Posterior vena cava (tissue), 2 donors: ENCODE results near the gene GLRX2. TPM values are rescaled to one million over a fixed set of nuclear protein-coding genes. Genes with fewer than 3 reads are reported as not detected.

Experiments
- DNase-seq: peaks from one replicate; pipeline ENCODE4 v3.0.0-alpha.2; 2020; ENCODE audit warnings: low spot score
- intact Hi-C, 2 donors: fragments of 100-400 bp; cut with DNase I; formaldehyde crosslinking; loops; one replicate each; pipeline versions ENCODE4 v1.14.1 to v1.14.2; 2022 to 2023
- total RNA-seq, 2 donors: library from RNA; stranded (reverse); fragmentation: NEBNext Ultra II Directional; extraction: Animal tissue kit (Norgen Biotek cat#: 25700); gene quantifications; one replicate each; pipeline ENCODE4 v1.2.1, GENCODE V29; 2021
- donor health status: DM: yes; HTN: yes; CAD: no.
- donor health status: DM: yes; HTN: yes; CAD: no.

Gene GLRX2
- total RNA-seq, 2 donors from 2014 or later = 21.1 to 26.6 TPM

GRCh38 chr1:193114485-193115095, 9.4 kb upstream of the GLRX2 start:
- no peak for DNase-seq
- intact Hi-C loops = loop anchor here in 1 of 2 donors (10.0 kb wide), 1 partner anchor 50 kb away; no protein-coding TSS in a partner anchor

DNA sequence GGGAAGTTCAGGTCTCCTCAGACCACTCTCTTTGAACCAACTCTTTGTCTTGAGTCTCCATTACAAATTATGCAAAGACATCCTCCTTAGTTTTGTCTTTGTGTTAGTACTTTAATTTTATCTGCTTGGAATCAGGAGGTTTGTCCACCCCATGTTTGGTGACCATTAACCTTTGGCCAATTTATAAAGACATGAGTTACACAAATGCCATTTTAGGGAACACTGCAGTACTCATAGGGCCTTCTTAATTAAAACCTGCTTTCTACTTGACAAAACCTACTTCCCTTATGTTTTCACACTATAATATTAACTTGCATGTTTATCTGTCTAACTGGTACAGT, 8.7 kb upstream of the GLRX2 start:
- no peak for DNase-seq
- intact Hi-C loops = loop anchor here in 1 of 2 donors (10.0 kb wide), 1 partner anchor 49 kb away; no protein-coding TSS in a partner anchor

DNA sequence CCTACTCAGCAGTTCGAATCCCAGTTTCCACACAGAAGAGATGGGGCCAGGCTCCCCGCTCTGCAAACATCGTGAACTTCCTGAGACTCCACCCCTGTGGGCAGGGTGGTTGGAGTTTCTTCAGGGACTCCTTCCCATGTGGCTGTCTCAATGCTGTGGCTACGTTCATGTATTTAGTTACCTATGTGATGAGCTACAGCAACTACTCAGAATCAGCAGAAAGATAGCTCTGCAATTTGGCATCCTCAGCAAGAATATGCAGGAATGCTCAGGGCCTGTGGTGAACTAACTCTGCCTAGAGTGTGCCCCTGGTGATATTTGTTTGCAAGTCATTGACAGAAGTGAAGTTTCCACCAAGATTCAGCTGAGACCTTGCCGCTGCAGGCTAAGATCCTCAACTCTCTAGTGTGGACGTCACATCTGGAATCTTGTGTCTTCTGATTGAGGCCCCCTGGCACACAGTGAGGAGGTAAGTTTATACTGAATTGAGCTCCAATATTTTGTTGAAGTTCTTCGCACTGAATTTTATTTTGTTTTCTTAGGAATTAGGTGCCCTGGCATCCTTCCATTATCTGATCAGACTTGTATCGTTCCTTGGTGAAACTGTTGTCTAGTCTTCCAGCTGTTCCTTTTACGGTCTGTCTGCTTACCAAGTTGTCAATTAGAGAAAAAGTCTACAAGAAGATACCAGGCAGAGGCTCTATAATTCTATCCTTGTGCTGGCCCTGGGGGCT, 8.2 kb upstream of the GLRX2 start:
- DNase-seq = no peak
- intact Hi-C loops = loop anchor here in 1 of 2 donors (10.0 kb wide), 1 partner anchor 49 kb away; no protein-coding TSS in a partner anchor

GRCh38 chr1:193111641-193112090, 6.5 kb upstream of the GLRX2 start:
- DNase-seq = peak; percentile 89
- intact Hi-C loops = loop anchor here in 1 of 2 donors (10.0 kb wide), 1 partner anchor 47 kb away; no protein-coding TSS in a partner anchor

DNA sequence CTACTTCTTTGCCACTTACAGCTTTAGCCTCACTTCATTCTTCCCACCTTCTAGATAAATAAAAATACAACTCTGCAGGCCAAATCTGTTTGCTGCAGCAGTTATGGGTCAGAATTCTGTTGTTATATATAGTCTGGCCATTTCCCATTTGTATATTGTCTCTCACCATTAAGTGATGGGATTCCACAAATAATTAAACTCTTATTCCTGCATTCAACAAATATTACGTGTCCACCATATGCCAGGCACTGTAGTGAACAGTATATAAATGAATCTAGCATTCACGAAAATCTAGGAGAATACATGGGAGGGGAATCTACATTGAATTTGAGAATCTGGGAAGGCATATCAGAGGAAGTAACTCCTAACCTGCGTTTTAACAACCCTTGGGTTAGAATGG, 5.7 kb upstream of the GLRX2 start:
- intact Hi-C loops = loop anchor here in 1 of 2 donors (10.0 kb wide), 1 partner anchor 46 kb away; no protein-coding TSS in a partner anchor
- no peak for DNase-seq

- intact Hi-C loops = loop anchor here in 1 of 2 donors (10.0 kb wide), 1 partner anchor 45 kb away; no protein-coding TSS in a partner anchor
- no peak for DNase-seq
These were observed 5.0 kb upstream of the GLRX2 start for GRCh38 chr1:193110246-193110645.

- intact Hi-C loops = loop anchor here in 1 of 2 donors (10.0 kb wide), 1 partner anchor 45 kb away; no protein-coding TSS in a partner anchor
- DNase-seq = no peak
These were observed 4.4 kb upstream of the GLRX2 start for GRCh38 chr1:193109619-193110018.

GRCh38 chr1:193108471-193108870, 3.3 kb upstream of the GLRX2 start:
- intact Hi-C loops = no loop called here

DNA sequence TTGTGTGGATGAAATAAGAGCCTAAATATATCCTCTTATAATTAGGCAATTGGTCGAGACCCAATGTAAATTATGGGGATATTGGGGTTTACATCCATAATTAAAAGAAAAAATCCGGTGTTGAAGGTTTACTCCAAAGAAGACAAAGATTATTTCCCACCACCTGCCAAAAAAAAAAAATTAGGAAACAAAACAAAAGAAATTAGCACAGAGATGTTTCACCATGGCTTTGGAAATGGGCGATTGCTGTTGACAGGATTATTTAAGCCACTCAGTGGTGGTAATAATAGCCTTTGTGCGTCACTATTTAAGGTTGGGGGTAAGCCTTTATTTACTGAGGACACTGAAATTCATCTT, 585 bp upstream of the GLRX2 start:
- DNase-seq = no peak
- intact Hi-C loops = no loop called here

More at GRCh38 chr1:193108471-193108870, 3.3 kb upstream of the GLRX2 start:
- no peak for DNase-seq

DNA sequence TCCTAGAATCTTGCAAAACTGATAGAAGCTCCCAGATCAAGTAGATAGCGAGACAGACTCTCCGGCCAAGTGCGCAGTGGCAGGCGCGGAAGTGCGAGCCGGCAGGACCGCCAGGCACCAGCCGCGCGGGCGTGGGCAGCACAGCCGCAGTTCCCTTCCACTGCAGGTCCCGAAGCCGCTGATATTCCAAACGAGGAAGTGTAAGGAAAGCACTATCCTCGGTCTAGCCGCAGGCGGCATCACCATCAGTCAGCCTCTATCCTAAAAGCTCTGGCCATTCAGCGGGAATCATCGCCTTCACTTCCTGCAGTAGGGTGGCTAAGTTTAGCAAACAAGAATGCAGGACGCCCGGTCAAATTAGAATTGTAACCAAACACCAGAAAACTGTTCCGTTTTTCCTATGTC, 710 bp downstream of the GLRX2 start:
- intact Hi-C loops = no loop called here
- peak; percentile 86 for DNase-seq

DNA sequence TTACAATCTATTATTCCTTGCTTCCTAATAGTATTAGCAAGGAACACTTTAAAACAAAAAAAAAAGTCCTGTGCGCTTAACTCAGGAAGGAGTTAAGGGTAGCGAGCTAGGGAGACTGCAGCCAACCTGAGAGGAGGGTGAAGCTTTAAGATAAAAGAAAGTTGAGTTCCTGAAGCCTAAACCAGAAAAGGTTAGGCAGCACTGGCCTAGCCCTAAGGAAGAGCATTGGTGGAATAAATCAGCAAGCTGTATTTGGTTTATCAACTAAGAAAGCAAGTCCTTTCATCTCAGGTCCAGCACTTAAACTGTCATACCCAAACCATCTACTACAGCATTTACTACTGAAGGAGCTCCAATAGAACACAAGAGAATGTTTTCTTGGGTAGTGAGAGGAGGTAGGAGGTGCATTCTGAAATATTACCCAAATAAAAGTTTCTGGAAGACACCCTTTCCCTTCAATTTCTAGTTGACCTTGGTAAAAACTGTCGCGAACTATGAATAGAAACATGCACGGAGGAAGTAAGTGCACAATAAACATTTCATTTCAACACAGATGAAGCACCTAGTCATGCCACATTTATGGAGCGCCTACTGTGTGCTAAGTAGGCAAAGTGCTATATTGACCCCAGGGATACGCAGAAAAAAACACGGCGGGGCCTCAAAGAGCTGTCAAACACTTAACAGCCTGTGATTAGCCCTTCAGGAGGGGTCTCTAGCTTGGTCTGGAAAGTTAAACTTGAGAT, 1.3 kb downstream of the GLRX2 start:
- DNase-seq = no peak
- intact Hi-C loops = no loop called here

DNA sequence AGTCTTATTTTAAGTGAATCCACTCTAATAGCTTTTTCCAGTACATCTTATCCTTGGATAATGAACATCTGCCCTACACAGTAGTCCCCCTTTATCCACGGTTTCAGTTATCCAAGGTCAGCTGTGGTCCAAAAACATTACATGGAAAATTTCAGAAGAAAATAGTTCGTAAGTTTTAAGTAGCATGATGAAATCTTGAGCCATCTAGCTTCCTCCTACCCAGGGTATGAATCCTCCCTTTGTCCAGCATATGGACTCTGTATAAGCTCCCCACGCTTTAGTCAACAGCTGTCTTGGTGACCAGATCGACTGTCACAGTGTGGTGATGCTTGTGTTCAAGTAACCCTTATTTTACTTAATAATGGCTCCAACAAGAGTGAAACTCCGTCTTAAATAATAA, 2.6 kb downstream of the GLRX2 start:
- intact Hi-C loops = no loop called here
- no peak for DNase-seq

DNA sequence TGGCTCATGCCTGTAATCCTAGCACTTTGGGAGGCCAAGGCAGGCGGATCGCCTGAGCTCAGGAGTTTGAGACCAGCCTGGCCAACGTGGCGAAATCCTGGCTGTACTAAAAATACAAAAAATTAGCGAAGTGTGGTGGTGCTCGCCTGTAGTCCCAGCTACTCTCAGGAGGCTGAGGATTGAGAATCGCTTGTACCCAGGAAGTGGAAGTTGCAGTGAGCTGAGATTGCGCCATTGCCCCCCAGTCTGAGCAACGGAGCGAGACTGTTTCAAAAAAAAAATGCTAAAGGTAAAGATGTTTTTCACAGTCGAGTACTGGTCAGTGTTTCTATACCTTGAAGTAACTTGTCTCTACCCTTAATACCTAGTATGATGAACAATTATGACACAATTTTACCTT, 11.1 kb downstream of the GLRX2 start:
- intact Hi-C loops = no loop called here
- DNase-seq = no peak

DNA sequence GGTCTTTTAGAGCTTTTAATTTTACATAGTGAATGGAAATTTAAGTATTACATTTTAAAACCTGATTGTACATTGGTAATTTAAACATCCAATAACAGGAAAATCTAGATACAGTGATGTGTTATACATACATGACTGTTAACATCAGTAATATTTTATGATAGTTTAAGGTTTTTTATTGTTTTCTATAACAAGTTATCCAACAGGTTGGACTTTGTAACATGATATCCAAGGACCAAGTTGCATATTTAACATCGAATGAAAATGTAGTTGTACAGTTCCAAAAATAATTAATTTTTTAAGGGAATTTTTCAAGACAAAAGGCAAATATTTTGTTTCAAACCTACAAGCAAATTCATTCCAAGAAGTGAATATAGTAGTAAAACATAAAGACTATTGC, 14.3 kb downstream of the GLRX2 start:
- no peak for DNase-seq
- intact Hi-C loops = no loop called here

GRCh38 chr1:193087893-193088292, 17.3 kb downstream of the GLRX2 start:
- no peak for DNase-seq
- intact Hi-C loops = no loop called here

- intact Hi-C loops = no loop called here
- no peak for DNase-seq
These were observed 18.9 kb downstream of the GLRX2 start for GRCh38 chr1:193086342-193086741.

- intact Hi-C loops = no loop called here
- DNase-seq = no peak
These were observed 20.0 kb downstream of the GLRX2 start for GRCh38 chr1:193085263-193085662.

- no peak for DNase-seq
- intact Hi-C loops = no loop called here
These were observed 21.7 kb downstream of the GLRX2 start for GRCh38 chr1:193083365-193084088.

DNA sequence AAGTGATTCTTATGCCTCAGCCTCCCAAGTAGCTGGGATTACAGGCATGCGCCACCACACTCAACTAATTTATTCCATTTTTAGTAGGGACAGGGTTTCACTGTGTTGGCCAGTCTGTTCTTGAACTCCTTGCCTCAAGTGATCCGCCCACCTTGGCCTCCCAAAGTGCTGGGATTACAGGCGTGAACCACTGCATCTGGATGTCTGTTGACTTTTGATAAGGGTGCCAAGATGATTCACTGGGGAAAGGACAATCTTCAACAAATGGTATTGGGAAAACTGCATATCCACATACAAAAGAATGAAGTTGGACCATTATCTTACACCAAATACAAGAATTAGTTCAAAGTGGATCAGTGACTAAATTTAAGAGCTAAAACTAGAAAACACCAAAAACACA, 26.0 kb downstream of the GLRX2 start:
- intact Hi-C loops = no loop called here
- DNase-seq = no peak
